Vagina (tissue), 2 donors: Measurements from ENCODE around the gene PDCL2. TPM values are rescaled to one million over a fixed set of nuclear protein-coding genes. Genes with fewer than 3 reads are reported as not detected.

Source experiments
- DNase-seq, 2 donors: peaks; one replicate each; pipeline ENCODE4 v3.0.0-alpha.2; 2017; ENCODE audit errors: extremely low spot score in 2 of 2
- H3K27ac ChIP-seq: fragments of 200-600 bp; sonication (generic); one replicate; pipeline ENCODE4 v1.5.1; 2019
- H3K27me3 ChIP-seq: fragments of 200-600 bp; sonication (generic); one replicate; pipeline ENCODE4 v1.5.1; 2019
- H3K36me3 ChIP-seq, 2 donors: fragments of 200-600 bp; sonication (generic); one replicate each; pipeline ENCODE4 v1.5.1; 2017 to 2019
- H3K4me1 ChIP-seq: fragments of 200-600 bp; sonication (generic); one replicate; pipeline ENCODE4 v1.5.1; 2019
- H3K4me3 ChIP-seq, 2 donors: fragments of 200-600 bp; sonication (generic); 1 replicate in 1 of 2; 2 replicates in 1 of 2; pipeline ENCODE4 v1.5.1; 2016 to 2019
- H3K9me3 ChIP-seq: fragments of 200-600 bp; sonication (generic); one replicate; pipeline ENCODE4 v1.5.1; 2019
- CTCF ChIP-seq, 3 experiments: fragments of 450-650 bp in 2 of 3; fragments of 200-600 bp in 1 of 3; sonication (generic) in 1 of 3; IDR thresholded peaks; one replicate each; pipeline ENCODE4 v1.5.1; 2017 to 2019; ENCODE audit warnings: antibody characterized with exemption in 3 of 3, mild to moderate bottlenecking in 2 of 3, moderate library complexity in 2 of 3
- POLR2A ChIP-seq, 2 donors: fragments of 450-650 bp; IDR thresholded peaks; one replicate each; pipeline ENCODE4 v1.6.1; 2017; ENCODE audit warnings: antibody characterized with exemption in 2 of 2, mild to moderate bottlenecking in 2 of 2, moderate library complexity in 2 of 2
- POLR2AphosphoS5 ChIP-seq, 2 donors: sonication (generic); formaldehyde crosslinking; IDR thresholded peaks; one replicate each; pipeline ENCODE4 v1.9.0; 2017; ENCODE audit warnings: antibody characterized with exemption in 2 of 2, mild to moderate bottlenecking in 2 of 2, low read depth in 1 of 2; ENCODE audit not compliant: insufficient read depth in 1 of 2
- intact Hi-C: fragments of 100-400 bp; cut with DNase I; formaldehyde crosslinking; loops from one replicate; pipeline ENCODE4 v1.15.1; 2023
- total RNA-seq: library from RNA; depleted of rRNA; stranded (reverse); fragments of >200 nt; gene quantifications from one replicate; pipeline ENCODE4 v1.2.3, GENCODE V29; 2016

Gene PDCL2, protein sequence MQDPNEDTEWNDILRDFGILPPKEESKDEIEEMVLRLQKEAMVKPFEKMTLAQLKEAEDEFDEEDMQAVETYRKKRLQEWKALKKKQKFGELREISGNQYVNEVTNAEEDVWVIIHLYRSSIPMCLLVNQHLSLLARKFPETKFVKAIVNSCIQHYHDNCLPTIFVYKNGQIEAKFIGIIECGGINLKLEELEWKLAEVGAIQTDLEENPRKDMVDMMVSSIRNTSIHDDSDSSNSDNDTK
- not detected for total RNA-seq

- DNase-seq: no peak
- no peaks in the 10 kb centered on the region for H3K36me3 ChIP-seq
- no peak within 1 kb of the TSS for H3K27ac ChIP-seq
- no peaks in the 10 kb centered on the region for H3K4me1 ChIP-seq
- no peak within 1 kb of the TSS for H3K4me3 ChIP-seq
- no peak for TF ChIP-seq CTCF (IDR thresholded peaks at IDR 0.05)
- TF ChIP-seq POLR2AphosphoS5 (IDR thresholded peaks at IDR 0.05; ENCODE audit: insufficient read depth in 1 of 2, low read depth in 1 of 2): no peak
- no peak for TF ChIP-seq POLR2A (IDR thresholded peaks at IDR 0.05)
- intact Hi-C loops: no loop called here
- H3K9me3 ChIP-seq: no peaks in the 10 kb centered on the region
- H3K27me3 ChIP-seq: no peaks in the 10 kb centered on the region
These were observed at the start of gene PDCL2 for GRCh38 chr4:55592014-55592413. PDCL2 (minus strand) TSS chr4:55592245; CDS start chr4:55592109, 136 bp downstream.

DNA sequence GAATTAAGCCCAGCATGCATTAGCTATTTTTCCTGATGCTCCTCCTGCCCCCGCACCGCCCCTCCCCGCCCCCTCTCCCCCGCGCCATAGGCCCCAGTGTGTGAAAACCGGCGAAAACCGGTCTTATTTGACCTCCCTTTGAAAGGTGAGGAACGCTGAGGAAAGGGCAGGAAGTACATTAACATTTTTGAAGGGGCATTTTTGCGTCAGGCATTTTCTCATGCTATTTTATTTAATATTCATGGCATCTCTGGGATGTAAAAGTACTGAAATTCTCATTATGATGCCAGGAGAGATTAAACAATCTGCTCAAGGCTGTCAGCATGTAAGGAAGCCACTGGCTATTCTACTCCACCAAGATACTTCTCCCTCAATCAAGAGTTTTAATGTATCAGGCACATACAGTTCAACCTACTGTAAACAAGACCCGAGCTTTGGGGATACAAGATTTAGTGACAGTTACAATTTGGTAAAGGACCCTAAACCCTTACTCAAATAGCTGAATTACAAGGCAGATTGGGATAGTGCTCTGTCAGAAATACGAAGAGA, 45.3 kb upstream of the PDCL2 start:
- Histone ChIP-seq H3K9me3 (no peaks in the 10 kb centered on the region), H3K27me3 (no peaks in the 10 kb centered on the region), H3K27ac (no peak overlapping the region), H3K4me1 (peaks cover 24% of the 10 kb centered on the region), H3K36me3 (no peaks in the 10 kb centered on the region), H3K4me3 (no peak overlapping the region)
- no peak for TF ChIP-seq POLR2A (IDR thresholded peaks at IDR 0.05)
- no peak for TF ChIP-seq CTCF (IDR thresholded peaks at IDR 0.05)
- TF ChIP-seq POLR2AphosphoS5 (IDR thresholded peaks at IDR 0.05; ENCODE audit: insufficient read depth in 1 of 2, low read depth in 1 of 2): no peak
- DNase-seq: no peak
- intact Hi-C loops: no loop called here

DNA sequence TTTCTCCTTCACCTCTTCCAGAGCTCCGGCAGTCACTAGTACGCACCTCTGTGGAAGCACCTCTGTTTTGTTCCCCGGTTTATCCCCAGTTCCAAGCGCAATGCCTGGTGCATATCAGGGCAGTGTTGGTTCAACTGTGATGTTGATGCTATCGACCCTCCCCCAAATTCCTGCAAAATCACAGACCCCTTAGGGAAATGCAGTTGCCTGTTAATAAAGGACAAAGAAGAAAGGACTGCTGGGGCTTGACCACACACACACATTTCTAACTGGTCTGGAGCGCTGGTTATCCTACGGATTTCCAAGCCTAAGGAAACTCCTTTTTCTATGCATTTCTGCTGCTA, 44.6 kb upstream of the PDCL2 start:
- Histone ChIP-seq H3K4me3 (peak overlapping the region in 1 of 2 donors; percentile 41), H3K9me3 (no peaks in the 10 kb centered on the region), H3K4me1 (peaks cover 24% of the 10 kb centered on the region), H3K27me3 (no peaks in the 10 kb centered on the region), H3K27ac (no peak overlapping the region), H3K36me3 (no peaks in the 10 kb centered on the region)
- intact Hi-C loops: no loop called here
- DNase-seq: no peak
- TF ChIP-seq POLR2A (IDR thresholded peaks at IDR 0.05): no peak
- TF ChIP-seq CTCF (IDR thresholded peaks at IDR 0.05): no peak
- TF ChIP-seq POLR2AphosphoS5 (IDR thresholded peaks at IDR 0.05; ENCODE audit: insufficient read depth in 1 of 2, low read depth in 1 of 2): no peak

DNA sequence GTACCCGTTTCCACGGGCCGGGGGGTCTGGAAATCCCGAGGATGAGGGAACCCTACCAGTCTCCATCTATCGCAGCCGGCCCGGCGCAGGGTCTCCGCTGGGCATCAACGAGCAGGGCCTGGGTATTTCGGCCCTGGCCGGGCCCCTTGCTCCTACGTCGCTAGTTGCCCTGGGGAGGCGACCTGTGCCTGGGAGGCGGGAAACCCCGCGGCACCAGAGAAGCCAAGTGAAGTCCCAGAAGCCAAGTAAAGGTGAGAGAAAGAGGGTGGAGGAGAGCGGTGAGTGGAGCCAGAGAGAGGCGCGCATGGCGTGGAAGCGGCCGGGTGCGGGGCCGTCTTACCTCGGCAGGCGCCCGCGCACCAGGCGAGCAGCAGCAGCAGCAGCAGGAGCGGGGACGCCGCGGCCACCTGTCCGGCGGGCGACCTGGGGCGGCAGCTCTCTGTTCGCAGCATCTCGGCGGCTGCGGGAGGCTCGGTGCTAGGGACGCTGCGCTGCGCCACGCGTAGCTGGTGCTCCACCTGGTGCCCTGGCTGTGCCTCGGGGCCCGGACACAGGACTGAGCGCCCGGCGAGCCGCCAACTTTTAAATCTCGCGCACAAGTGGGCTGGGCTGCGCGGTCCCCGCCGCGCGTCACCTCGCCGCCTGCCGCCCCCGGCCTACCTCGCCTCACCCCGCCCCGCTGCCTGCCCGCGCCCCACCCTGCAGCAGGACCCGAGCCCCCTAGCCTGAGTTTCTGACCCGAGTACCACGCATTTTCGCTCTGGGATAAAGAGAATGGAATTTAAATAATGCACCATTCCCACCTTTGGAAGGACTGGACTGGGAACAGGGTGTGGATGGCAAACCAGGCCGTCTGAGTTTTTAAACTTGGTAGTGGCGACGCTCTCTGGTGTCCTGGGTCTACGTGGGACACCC, 44.0 kb upstream of the PDCL2 start, which contains the start of gene NMU:
Gene NMU, minus strand, starts transcription at position 558 of the 915 bp plus-strand sequence. Its CDS starts 106 bp downstream, at position 452.
- intact Hi-C loops: no loop called here
- DNase-seq: no peak
- TF ChIP-seq POLR2A (IDR thresholded peaks at IDR 0.05) (no peak), POLR2AphosphoS5 (IDR thresholded peaks at IDR 0.05; ENCODE audit: insufficient read depth in 1 of 2, low read depth in 1 of 2) (no peak), CTCF (IDR thresholded peaks at IDR 0.05) (no peak)

More for the DNA sequence above, 44.0 kb upstream of the PDCL2 start, which contains the start of gene NMU:
- H3K4me3 ChIP-seq: peak within 1 kb of the TSS; percentile 41 to 47
- H3K27me3 ChIP-seq: no peaks in the 10 kb centered on the region
- no peaks in the 10 kb centered on the region for H3K9me3 ChIP-seq
- no peak within 1 kb of the TSS for H3K27ac ChIP-seq
- H3K4me1 ChIP-seq: peaks cover 24% of the 10 kb centered on the region
- H3K36me3 ChIP-seq: no peaks in the 10 kb centered on the region
